ENCODE results near the gene ZMIZ2. TPM values are rescaled to one million over a fixed set of nuclear protein-coding genes. Genes with fewer than 3 reads are reported as not detected.

Gene ZMIZ2
- total RNA-seq, 1 experiment from 2014 or later, result 69.0 TPM

DNA sequence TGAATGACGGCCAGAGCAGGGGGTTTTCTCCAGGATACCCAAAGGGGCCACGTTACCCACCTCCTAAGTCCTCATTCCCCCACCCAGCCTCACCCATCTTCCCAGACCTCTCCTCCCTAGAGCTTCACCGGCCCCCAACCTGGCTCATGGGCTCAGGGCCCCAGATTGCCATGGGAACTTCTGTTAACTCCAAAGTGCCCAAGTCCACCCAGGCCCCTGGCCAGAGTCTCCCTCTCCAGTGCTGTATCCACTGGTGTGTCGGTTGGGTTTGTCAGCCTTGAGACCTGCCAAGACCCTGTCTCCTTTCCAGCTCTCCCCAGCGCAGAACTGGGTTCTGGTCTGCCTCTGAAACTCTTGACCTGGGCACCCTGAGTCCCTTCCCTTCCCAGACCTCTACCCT lies 37.1 kb upstream of the ZMIZ2 start:
- TF ChIP-seq CTCF (IDR thresholded peaks at IDR 0.05; ENCODE audit: insufficient read depth in 1 of 2, low read depth in 1 of 2, low read length in 1 of 2, severe bottlenecking in 1 of 2, unreplicated experiment in 1 of 2), result no peak
- Histone ChIP-seq H3K4me1 (peaks cover 16% of the 10 kb centered on the region), H3K9me3 (no peaks in the 10 kb centered on the region), H3K27me3 (replicated peaks; ENCODE audit: control insufficient read depth, insufficient read depth, low read length) (no peaks in the 10 kb centered on the region), H3K4me3 (ENCODE audit: low read depth, low read length) (no peak overlapping the region), H3K36me3 (ENCODE audit: control insufficient read depth, insufficient read depth, low read length) (peaks cover 2% of the 10 kb centered on the region)
- no peak overlapping the region for H3K4me3 Mint-ChIP-seq (ENCODE audit: unreplicated experiment)
- ChIA-PET CTCF (no interaction called here), POLR2A (no interaction called here)
- no peaks in the 10 kb centered on the region for H3K27me3 Mint-ChIP-seq (ENCODE audit: insufficient read depth, unreplicated experiment)
- DNase-seq, result no peak
- peaks cover 38% of the 10 kb centered on the region for H3K36me3 Mint-ChIP-seq (ENCODE audit: insufficient read depth, unreplicated experiment)
- no peaks in the 10 kb centered on the region for H3K9me3 Mint-ChIP-seq (ENCODE audit: unreplicated experiment)
- H3K27ac Mint-ChIP-seq (ENCODE audit: unreplicated experiment), result peak overlapping the region; percentile 33
- intact Hi-C loops (cut with micrococcal nuclease; ENCODE audit: unreplicated experiment), result no loop called here
- H3K4me1 Mint-ChIP-seq (ENCODE audit: low read depth, unreplicated experiment), result peaks cover 20% of the 10 kb centered on the region
- no TSS peak for BruUV-seq (replicated peaks)

DNA sequence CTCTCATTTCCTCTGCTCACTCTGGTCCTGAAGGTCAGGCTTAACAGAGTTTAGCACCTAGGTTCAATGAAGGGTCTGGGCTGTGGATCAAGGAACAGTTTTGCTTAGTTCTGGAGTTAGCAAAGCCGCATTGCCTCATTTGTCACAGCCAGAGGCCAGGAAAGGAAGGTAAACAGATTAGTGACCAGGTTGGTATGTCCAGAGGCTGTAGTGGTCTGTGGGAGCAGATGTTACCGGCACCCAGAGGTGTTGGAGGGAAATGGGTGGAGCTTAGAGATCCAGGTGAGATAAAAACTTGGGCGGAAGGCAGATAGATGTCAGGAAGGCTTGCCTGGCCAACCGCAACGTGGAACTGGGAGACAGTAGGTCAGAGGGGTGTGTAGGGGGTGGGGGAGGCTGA lies 36.6 kb upstream of the ZMIZ2 start:
- peak overlapping the region; percentile 33 for H3K27ac Mint-ChIP-seq (ENCODE audit: unreplicated experiment)
- Histone ChIP-seq H3K27me3 (replicated peaks; ENCODE audit: control insufficient read depth, insufficient read depth, low read length) (no peaks in the 10 kb centered on the region), H3K4me1 (peaks cover 16% of the 10 kb centered on the region), H3K9me3 (no peaks in the 10 kb centered on the region), H3K36me3 (ENCODE audit: control insufficient read depth, insufficient read depth, low read length) (peaks cover 2% of the 10 kb centered on the region), H3K4me3 (ENCODE audit: low read depth, low read length) (no peak overlapping the region)
- peaks cover 35% of the 10 kb centered on the region for H3K36me3 Mint-ChIP-seq (ENCODE audit: insufficient read depth, unreplicated experiment)
- H3K27me3 Mint-ChIP-seq (ENCODE audit: insufficient read depth, unreplicated experiment), result no peaks in the 10 kb centered on the region
- H3K9me3 Mint-ChIP-seq (ENCODE audit: unreplicated experiment), result no peaks in the 10 kb centered on the region
- CTCF ChIA-PET, result no interaction called here
- H3K4me1 Mint-ChIP-seq (ENCODE audit: low read depth, unreplicated experiment), result peaks cover 20% of the 10 kb centered on the region
- intact Hi-C loops (cut with micrococcal nuclease; ENCODE audit: unreplicated experiment), result no loop called here
- TF ChIP-seq CTCF (IDR thresholded peaks at IDR 0.05; ENCODE audit: insufficient read depth in 1 of 2, low read depth in 1 of 2, low read length in 1 of 2, severe bottlenecking in 1 of 2, unreplicated experiment in 1 of 2), result no peak
- BruUV-seq (replicated peaks), result no TSS peak
- peak; percentile 65 to 77 for DNase-seq
- POLR2A ChIA-PET, result no interaction called here
- peak overlapping the region; percentile 4 for H3K4me3 Mint-ChIP-seq (ENCODE audit: unreplicated experiment)

- ChIA-PET CTCF (no interaction called here), POLR2A (no interaction called here)
- no peak overlapping the region for H3K27ac Mint-ChIP-seq (ENCODE audit: unreplicated experiment)
- no peak for DNase-seq
- Histone ChIP-seq H3K27me3 (replicated peaks; ENCODE audit: control insufficient read depth, insufficient read depth, low read length) (no peaks in the 10 kb centered on the region), H3K9me3 (no peaks in the 10 kb centered on the region), H3K4me3 (ENCODE audit: low read depth, low read length) (no peak overlapping the region), H3K4me1 (peaks cover 16% of the 10 kb centered on the region), H3K36me3 (ENCODE audit: control insufficient read depth, insufficient read depth, low read length) (no peaks in the 10 kb centered on the region; the same call in 1 of the 2 replicates)
- TF ChIP-seq CTCF (IDR thresholded peaks at IDR 0.05; ENCODE audit: insufficient read depth in 1 of 2, low read depth in 1 of 2, low read length in 1 of 2, severe bottlenecking in 1 of 2, unreplicated experiment in 1 of 2), result no peak
- H3K36me3 Mint-ChIP-seq (ENCODE audit: insufficient read depth, unreplicated experiment), result peaks cover 32% of the 10 kb centered on the region
- no peak overlapping the region for H3K4me3 Mint-ChIP-seq (ENCODE audit: unreplicated experiment)
- peaks cover 20% of the 10 kb centered on the region for H3K4me1 Mint-ChIP-seq (ENCODE audit: low read depth, unreplicated experiment)
- H3K9me3 Mint-ChIP-seq (ENCODE audit: unreplicated experiment), result no peaks in the 10 kb centered on the region
- intact Hi-C loops (cut with micrococcal nuclease; ENCODE audit: unreplicated experiment), result no loop called here
- H3K27me3 Mint-ChIP-seq (ENCODE audit: insufficient read depth, unreplicated experiment), result no peaks in the 10 kb centered on the region
- no TSS peak for BruUV-seq (replicated peaks)
Observed at GRCh38 chr7:44713141-44713540, 35.5 kb upstream of the ZMIZ2 start.
